Keratinocyte (primary cell): ENCODE data around the gene SPRY4. TPM values are rescaled to one million over a fixed set of nuclear protein-coding genes. Genes with fewer than 3 reads are reported as not detected.

Experiments used
- DNase-seq: peaks from one replicate; pipeline ENCODE4 v3.0.0-alpha.2; 2011; ENCODE audit warnings: low read depth, missing footprints, low spot score
- FAIRE-seq: peaks from 2 replicates; lab custom pipeline; 2011; peaks lifted over from hg19 to GRCh38; lab: Jason Lieb, UNC
- H2AFZ ChIP-seq: 2 replicates; pipeline ENCODE4 v1.6.0; 2012; ENCODE audit warnings: low read length, control low read depth, inconsistent platforms; ENCODE audit not compliant: control insufficient read depth
- H3K27ac ChIP-seq: 2 replicates; pipeline ENCODE4 v1.5.1; 2011; ENCODE audit warnings: low read length; ENCODE audit not compliant: control insufficient read depth, insufficient read depth
- H3K27me3 ChIP-seq: 3 replicates; pipeline ENCODE4 v1.6.0; 2011; ENCODE audit warnings: low read length; ENCODE audit not compliant: control insufficient read depth, insufficient read depth; ENCODE audit errors: extremely low read depth
- H3K36me3 ChIP-seq, 2 experiments: 2 replicates in 1 of 2; 3 replicates in 1 of 2; pipeline ENCODE4 v1.5.1; 2011; ENCODE audit warnings: low read length in 2 of 2, mild to moderate bottlenecking in 1 of 2; ENCODE audit not compliant: control insufficient read depth in 2 of 2, insufficient read depth in 2 of 2; ENCODE audit errors: extremely low read depth in 1 of 2
- H3K4me1 ChIP-seq: 3 replicates; pipeline ENCODE4 v1.5.1; 2011; ENCODE audit warnings: low read length; ENCODE audit not compliant: control insufficient read depth, insufficient read depth; ENCODE audit errors: extremely low read depth
- H3K4me2 ChIP-seq: 3 replicates; pipeline ENCODE4 v1.6.0; 2011; ENCODE audit warnings: low read depth, low read length; ENCODE audit not compliant: control insufficient read depth, insufficient read depth; ENCODE audit errors: extremely low read depth
- H3K4me3 ChIP-seq, 3 experiments: fragments of 200-600 bp in 1 of 3; sonication (generic) in 1 of 3; 2 replicates in 2 of 3; 3 replicates in 1 of 3; pipeline ENCODE4 v1.5.1; 2011 to 2016; ENCODE audit warnings: low read length in 3 of 3, mild to moderate bottlenecking in 3 of 3, control low read depth in 2 of 3, inconsistent platforms in 1 of 3, low read depth in 1 of 3, mixed read lengths in 1 of 3, mixed run types in 1 of 3, moderate library complexity in 1 of 3; ENCODE audit not compliant: control insufficient read depth in 2 of 3, insufficient read depth in 2 of 3; ENCODE audit errors: extremely low read depth in 1 of 3
- H3K79me2 ChIP-seq: 2 replicates; pipeline ENCODE4 v1.6.0; 2012; ENCODE audit warnings: low read length; ENCODE audit not compliant: control insufficient read depth, insufficient read depth
- H3K9ac ChIP-seq: 3 replicates; pipeline ENCODE4 v1.6.0; 2011; ENCODE audit warnings: low read length; ENCODE audit not compliant: control insufficient read depth, insufficient read depth; ENCODE audit errors: extremely low read depth
- H3K9me1 ChIP-seq: 3 replicates; pipeline ENCODE4 v1.6.0; 2011; ENCODE audit warnings: low read length; ENCODE audit not compliant: control insufficient read depth, insufficient read depth; ENCODE audit errors: extremely low read depth
- H3K9me3 ChIP-seq: 2 replicates; pipeline ENCODE4 v1.5.1; 2012; ENCODE audit warnings: low read depth, low read length; ENCODE audit not compliant: control insufficient read depth
- H4K20me1 ChIP-seq: 3 replicates; pipeline ENCODE4 v1.6.0; 2011; ENCODE audit warnings: low read length; ENCODE audit not compliant: control insufficient read depth, insufficient read depth; ENCODE audit errors: extremely low read depth
- EZH2 ChIP-seq: IDR thresholded peaks from one replicate; pipeline ENCODE4 v1.6.1; 2012; ENCODE audit warnings: inconsistent platforms, mild to moderate bottlenecking, low read length, moderate library complexity
- dilution Hi-C: fragments of 300-500 bp; cut with MboI; formaldehyde crosslinking; loops from one replicate; pipeline ENCODE4 v1.7.0; 2020; ENCODE audit warnings: low sequenced_read_pairs; ENCODE audit not compliant: extremely low pct_ligation_motif_present
- polyA plus RNA-seq, 5 experiments: library from polyadenylated mRNA; depleted of rRNA in 3 of 5; stranded (reverse) in 3 of 5; stranded (forward) in 1 of 5; unstranded in 1 of 5; fragments of >200 nt; gene quantifications; 1 replicate in 1 of 5; 2 replicates in 3 of 5; 3 replicates in 1 of 5; pipeline versions ENCODE4 v1.2.1 to v1.2.3, GENCODE V29; 2011 to 2012; ENCODE audit warnings: missing spikeins in 2 of 5, low read depth in 1 of 5, low replicate concordance in 1 of 5
- TF ChIP-seq, protein P1 (sequence below), 3 experiments: IDR thresholded peaks in 1 of 3; conservative IDR thresholded peaks in 1 of 3; optimal IDR thresholded peaks in 1 of 3; 2 replicates in 2 of 3; 3 replicates in 1 of 3; pipeline versions ENCODE3 to v1.5.1; 2011; ENCODE audit warnings: low read length in 3 of 3, mild to moderate bottlenecking in 3 of 3, moderate library complexity in 2 of 3, control low read depth in 1 of 3, inconsistent platforms in 1 of 3; ENCODE audit not compliant: insufficient read depth in 2 of 3; ENCODE audit errors: extremely low read depth in 1 of 3

Gene SPRY4
- polyA plus RNA-seq, 1 donor (not counting 4 experiments of a cell fraction or from before 2014, with no cell fraction given): 10.2 TPM

DNA sequence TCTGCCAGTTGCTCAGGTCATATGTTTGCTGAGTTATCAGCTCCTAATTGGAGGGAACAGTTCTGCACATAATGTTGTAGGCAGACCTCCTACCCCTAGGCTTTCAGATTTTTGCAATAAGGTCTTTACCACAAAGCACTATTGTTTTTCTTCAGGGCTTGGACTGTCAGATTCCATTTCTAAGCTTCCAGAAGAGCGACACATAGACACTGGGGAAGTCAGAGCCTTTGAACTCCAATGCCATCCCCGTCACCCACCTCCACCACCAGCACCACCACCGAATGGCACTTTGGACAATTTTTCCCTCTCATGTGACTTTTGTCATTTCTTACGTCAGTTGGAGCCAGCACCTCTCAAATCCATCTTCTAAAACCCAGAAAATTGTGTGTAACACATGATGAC, 28.3 kb upstream of the SPRY4 start:
- peaks cover 12% of the 10 kb centered on the region for H3K4me1 ChIP-seq
- dilution Hi-C loops: no loop called here
- TF ChIP-seq, protein P1, sequence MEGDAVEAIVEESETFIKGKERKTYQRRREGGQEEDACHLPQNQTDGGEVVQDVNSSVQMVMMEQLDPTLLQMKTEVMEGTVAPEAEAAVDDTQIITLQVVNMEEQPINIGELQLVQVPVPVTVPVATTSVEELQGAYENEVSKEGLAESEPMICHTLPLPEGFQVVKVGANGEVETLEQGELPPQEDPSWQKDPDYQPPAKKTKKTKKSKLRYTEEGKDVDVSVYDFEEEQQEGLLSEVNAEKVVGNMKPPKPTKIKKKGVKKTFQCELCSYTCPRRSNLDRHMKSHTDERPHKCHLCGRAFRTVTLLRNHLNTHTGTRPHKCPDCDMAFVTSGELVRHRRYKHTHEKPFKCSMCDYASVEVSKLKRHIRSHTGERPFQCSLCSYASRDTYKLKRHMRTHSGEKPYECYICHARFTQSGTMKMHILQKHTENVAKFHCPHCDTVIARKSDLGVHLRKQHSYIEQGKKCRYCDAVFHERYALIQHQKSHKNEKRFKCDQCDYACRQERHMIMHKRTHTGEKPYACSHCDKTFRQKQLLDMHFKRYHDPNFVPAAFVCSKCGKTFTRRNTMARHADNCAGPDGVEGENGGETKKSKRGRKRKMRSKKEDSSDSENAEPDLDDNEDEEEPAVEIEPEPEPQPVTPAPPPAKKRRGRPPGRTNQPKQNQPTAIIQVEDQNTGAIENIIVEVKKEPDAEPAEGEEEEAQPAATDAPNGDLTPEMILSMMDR (optimal IDR thresholded peaks at IDR 0.05 in 1 of 3, IDR thresholded peaks at IDR 0.05 in 1 of 3, conservative IDR thresholded peaks at IDR 0.05 in 1 of 3; ENCODE audit: extremely low read depth in 1 of 3, insufficient read depth in 2 of 3, low read length in 3 of 3): no peak
- no peak for TF ChIP-seq EZH2
- no peaks in the 10 kb centered on the region for H3K9me3 ChIP-seq
- H3K79me2 ChIP-seq: no peaks in the 10 kb centered on the region
- no peak overlapping the region for H3K4me2 ChIP-seq
- H3K27ac ChIP-seq: no peak overlapping the region
- H3K4me3 ChIP-seq: no peak overlapping the region
- no peaks in the 10 kb centered on the region for H3K36me3 ChIP-seq
- no peaks in the 10 kb centered on the region for H3K9me1 ChIP-seq
- H4K20me1 ChIP-seq: no peaks in the 10 kb centered on the region
- no peak for DNase-seq
- no peaks in the 10 kb centered on the region for H3K27me3 ChIP-seq
- H3K9ac ChIP-seq: no peak overlapping the region
- no peak overlapping the region for H2AFZ ChIP-seq
- no peak for FAIRE-seq

DNA sequence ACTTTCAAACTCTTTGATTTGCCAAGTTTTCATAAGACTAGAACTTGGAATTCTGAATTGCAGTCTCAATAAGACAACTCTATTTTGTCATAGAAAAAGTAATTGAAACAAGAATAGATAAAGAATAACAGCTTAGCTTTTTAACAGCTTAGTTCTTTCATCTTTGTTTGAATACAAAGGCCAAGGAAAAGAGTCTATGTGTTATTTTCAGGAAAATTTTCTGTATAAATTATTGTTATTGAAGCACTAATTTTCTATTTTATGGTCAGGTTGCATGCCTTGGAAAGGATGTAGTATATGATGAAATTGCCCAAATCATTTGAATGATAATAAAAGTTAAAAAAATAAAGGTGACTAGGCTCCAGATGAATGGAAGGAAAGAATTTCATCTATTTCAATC, 25.2 kb upstream of the SPRY4 start:
- Histone ChIP-seq H3K4me2 (no peak overlapping the region), H3K27ac (no peak overlapping the region), H3K9me3 (peaks cover 5% of the 10 kb centered on the region), H2AFZ (no peak overlapping the region), H4K20me1 (no peaks in the 10 kb centered on the region), H3K4me3 (no peak overlapping the region), H3K9ac (no peak overlapping the region), H3K79me2 (no peaks in the 10 kb centered on the region), H3K9me1 (no peaks in the 10 kb centered on the region), H3K4me1 (no peaks in the 10 kb centered on the region), H3K36me3 (no peaks in the 10 kb centered on the region), H3K27me3 (no peaks in the 10 kb centered on the region)
- TF ChIP-seq EZH2: no peak
- TF ChIP-seq, protein P1 (optimal IDR thresholded peaks at IDR 0.05 in 1 of 3, IDR thresholded peaks at IDR 0.05 in 1 of 3, conservative IDR thresholded peaks at IDR 0.05 in 1 of 3; ENCODE audit: extremely low read depth in 1 of 3, insufficient read depth in 2 of 3, low read length in 3 of 3): no peak
- dilution Hi-C loops: no loop called here
- DNase-seq (no peak), FAIRE-seq (no peak)
